ENCODE results near the gene COX19. TPM values are rescaled to one million over a fixed set of nuclear protein-coding genes. Genes with fewer than 3 reads are reported as not detected.
"Not testable (repeated sequence)": the region's sequence is repeated elsewhere in the genome, so short reads cannot be mapped to it uniquely, and the experiment has no call there.

COX19 gene
- polyA plus RNA-seq, 1 donor: 33.5 TPM

GRCh38 chr7:951881-952547, 23.3 kb downstream of the COX19 start:
- no peak overlapping the region for H3K4me3 ChIP-seq (ENCODE audit: low read length)
- peak overlapping the region; percentile 63 for H3K27ac ChIP-seq (ENCODE audit: low read length)
- H3K27me3 ChIP-seq (ENCODE audit: control insufficient read depth, insufficient read depth, low read length): peaks cover 4% of the 10 kb centered on the region
- H3K36me3 ChIP-seq (ENCODE audit: control insufficient read depth, insufficient read depth, low read length): peaks cover 8% of the 10 kb centered on the region
- peaks cover 32% of the 10 kb centered on the region for H3K4me1 ChIP-seq (ENCODE audit: control insufficient read depth, insufficient read depth, low read length)
- no CpG with 5 or more reads among the region's 21 CpGs for WGBS (ENCODE audit: insufficient coverage, low lambda C conversion rate)
- H3K9me3 ChIP-seq (ENCODE audit: control insufficient read depth, low read depth, low read length): peaks cover 6% of the 10 kb centered on the region
- DNase-seq: no peak

- Histone ChIP-seq H3K4me1 (ENCODE audit: control insufficient read depth, insufficient read depth, low read length) (peaks cover 52% of the 10 kb centered on the region), H3K27me3 (ENCODE audit: control insufficient read depth, insufficient read depth, low read length) (peaks cover 4% of the 10 kb centered on the region), H3K9me3 (ENCODE audit: control insufficient read depth, low read depth, low read length) (peaks cover 2% of the 10 kb centered on the region), H3K4me3 (ENCODE audit: low read length) (no peak overlapping the region), H3K36me3 (ENCODE audit: control insufficient read depth, insufficient read depth, low read length) (peaks cover 8% of the 10 kb centered on the region), H3K27ac (ENCODE audit: low read length) (no peak overlapping the region)
- WGBS (ENCODE audit: insufficient coverage, low lambda C conversion rate): no CpG with 5 or more reads among the region's 28 CpGs
- DNase-seq: no peak
These were observed 26.1 kb downstream of the COX19 start for GRCh38 chr7:949021-949934.

GRCh38 chr7:947391-948210, 27.7 kb downstream of the COX19 start:
- Histone ChIP-seq H3K4me1 (ENCODE audit: control insufficient read depth, insufficient read depth, low read length) (peaks cover 44% of the 10 kb centered on the region), H3K9me3 (ENCODE audit: control insufficient read depth, low read depth, low read length) (no peaks in the 10 kb centered on the region), H3K36me3 (ENCODE audit: control insufficient read depth, insufficient read depth, low read length) (peaks cover 8% of the 10 kb centered on the region), H3K27me3 (ENCODE audit: control insufficient read depth, insufficient read depth, low read length) (no peaks in the 10 kb centered on the region), H3K4me3 (ENCODE audit: low read length) (no peak overlapping the region), H3K27ac (ENCODE audit: low read length) (peak overlapping the region; percentile 95)
- WGBS (ENCODE audit: insufficient coverage, low lambda C conversion rate): no CpG with 5 or more reads among the region's 37 CpGs
- no peak for DNase-seq

- Histone ChIP-seq H3K36me3 (ENCODE audit: control insufficient read depth, insufficient read depth, low read length) (peaks cover 8% of the 10 kb centered on the region), H3K27me3 (ENCODE audit: control insufficient read depth, insufficient read depth, low read length) (no peaks in the 10 kb centered on the region), H3K4me3 (ENCODE audit: low read length) (peak overlapping the region; percentile 54), H3K4me1 (ENCODE audit: control insufficient read depth, insufficient read depth, low read length) (peaks cover 36% of the 10 kb centered on the region), H3K27ac (ENCODE audit: low read length) (peak overlapping the region; percentile 95), H3K9me3 (ENCODE audit: control insufficient read depth, low read depth, low read length) (peaks cover 4% of the 10 kb centered on the region)
- DNase-seq: peak in 1 of 2 donors; percentile 86
- WGBS (ENCODE audit: insufficient coverage, low lambda C conversion rate): no CpG with 5 or more reads among the region's 29 CpGs
These were observed 28.9 kb downstream of the COX19 start for GRCh38 chr7:946256-946996.

GRCh38 chr7:945556-946255, 29.6 kb downstream of the COX19 start:
- Histone ChIP-seq H3K9me3 (ENCODE audit: control insufficient read depth, low read depth, low read length) (peaks cover 4% of the 10 kb centered on the region), H3K27ac (ENCODE audit: low read length) (peak overlapping the region; percentile 95), H3K4me1 (ENCODE audit: control insufficient read depth, insufficient read depth, low read length) (peaks cover 36% of the 10 kb centered on the region), H3K36me3 (ENCODE audit: control insufficient read depth, insufficient read depth, low read length) (peaks cover 8% of the 10 kb centered on the region), H3K4me3 (ENCODE audit: low read length) (peak overlapping the region; percentile 54), H3K27me3 (ENCODE audit: control insufficient read depth, insufficient read depth, low read length) (no peaks in the 10 kb centered on the region)
- WGBS (ENCODE audit: insufficient coverage, low lambda C conversion rate): no CpG with 5 or more reads among the region's 30 CpGs
- DNase-seq: peak; percentile 97 to 99

- Histone ChIP-seq H3K27me3 (ENCODE audit: control insufficient read depth, insufficient read depth, low read length) (no peaks in the 10 kb centered on the region), H3K27ac (ENCODE audit: low read length) (peak overlapping the region; percentile 95), H3K4me3 (ENCODE audit: low read length) (peak overlapping the region; percentile 54), H3K36me3 (ENCODE audit: control insufficient read depth, insufficient read depth, low read length) (peaks cover 8% of the 10 kb centered on the region), H3K4me1 (ENCODE audit: control insufficient read depth, insufficient read depth, low read length) (peaks cover 36% of the 10 kb centered on the region), H3K9me3 (ENCODE audit: control insufficient read depth, low read depth, low read length) (peaks cover 4% of the 10 kb centered on the region)
- no peak for DNase-seq
- no CpG with 5 or more reads among the region's 13 CpGs for WGBS (ENCODE audit: insufficient coverage, low lambda C conversion rate)
These were observed 30.2 kb downstream of the COX19 start for GRCh38 chr7:945147-945555.

GRCh38 chr7:944744-945143, 30.6 kb downstream of the COX19 start:
- DNase-seq: peak in 1 of 2 donors; percentile 35
- H3K4me1 ChIP-seq (ENCODE audit: control insufficient read depth, insufficient read depth, low read length): peaks cover 36% of the 10 kb centered on the region
- no CpG with 5 or more reads among the region's 5 CpGs for WGBS (ENCODE audit: insufficient coverage, low lambda C conversion rate)
- peaks cover 4% of the 10 kb centered on the region for H3K9me3 ChIP-seq (ENCODE audit: control insufficient read depth, low read depth, low read length)
- H3K36me3 ChIP-seq (ENCODE audit: control insufficient read depth, insufficient read depth, low read length): peaks cover 8% of the 10 kb centered on the region
- H3K27me3 ChIP-seq (ENCODE audit: control insufficient read depth, insufficient read depth, low read length): no peaks in the 10 kb centered on the region
- peak overlapping the region; percentile 95 for H3K27ac ChIP-seq (ENCODE audit: low read length)
- peak overlapping the region; percentile 54 for H3K4me3 ChIP-seq (ENCODE audit: low read length)

GRCh38 chr7:943793-944192, 31.6 kb downstream of the COX19 start:
- H3K27me3 ChIP-seq (ENCODE audit: control insufficient read depth, insufficient read depth, low read length); H3K27ac ChIP-seq (ENCODE audit: low read length); DNase-seq; H3K9me3 ChIP-seq (ENCODE audit: control insufficient read depth, low read depth, low read length); H3K4me3 ChIP-seq (ENCODE audit: low read length); H3K36me3 ChIP-seq (ENCODE audit: control insufficient read depth, insufficient read depth, low read length): not testable (repeated sequence)
- WGBS (ENCODE audit: insufficient coverage, low lambda C conversion rate): no CpG with 5 or more reads among the region's 4 CpGs
- H3K4me1 ChIP-seq (ENCODE audit: control insufficient read depth, insufficient read depth, low read length): peaks cover 33% of the 10 kb centered on the region

- no peak for DNase-seq
- Histone ChIP-seq H3K27me3 (ENCODE audit: control insufficient read depth, insufficient read depth, low read length) (no peaks in the 10 kb centered on the region), H3K9me3 (ENCODE audit: control insufficient read depth, low read depth, low read length) (peaks cover 4% of the 10 kb centered on the region), H3K4me1 (ENCODE audit: control insufficient read depth, insufficient read depth, low read length) (peaks cover 13% of the 10 kb centered on the region), H3K27ac (ENCODE audit: low read length) (no peak overlapping the region), H3K36me3 (ENCODE audit: control insufficient read depth, insufficient read depth, low read length) (peaks cover 15% of the 10 kb centered on the region), H3K4me3 (ENCODE audit: low read length) (no peak overlapping the region)
- WGBS (ENCODE audit: insufficient coverage, low lambda C conversion rate): 80% methylated on average over 1 of the region's 2 CpGs
These were observed 34.5 kb downstream of the COX19 start for GRCh38 chr7:940599-941408.
